Activated CD4-positive, alpha-beta T cell treated with anti-CD3 and anti-CD28 coated beads, Interleukin-2, amount 10 ng/mL, durations not matched to agents 24 days and 14 days (primary cell): ENCODE results near the gene FLRT2. TPM values are rescaled to one million over a fixed set of nuclear protein-coding genes. Genes with fewer than 3 reads are reported as not detected.

Experiments
- DNase-seq: peaks from one replicate; pipeline ENCODE4 v3.0.0; 2022
- H3K27ac Mint-ChIP-seq: one replicate; pipeline ENCODE4 v1.8.0; 2022; ENCODE audit warnings: mild to moderate bottlenecking, mixed read lengths
- H3K27me3 Mint-ChIP-seq: one replicate; pipeline ENCODE4 v1.8.0; 2022; ENCODE audit warnings: mixed read lengths
- H3K36me3 Mint-ChIP-seq: one replicate; pipeline ENCODE4 v1.8.0; 2022; ENCODE audit warnings: low read depth, mild to moderate bottlenecking, mixed read lengths
- H3K4me1 Mint-ChIP-seq: one replicate; pipeline ENCODE4 v1.8.0; 2021; ENCODE audit warnings: mixed read lengths
- H3K4me3 Mint-ChIP-seq: one replicate; pipeline ENCODE4 v1.8.0; 2022; ENCODE audit warnings: mild to moderate bottlenecking, moderate library complexity, mixed read lengths
- H3K9me3 Mint-ChIP-seq: one replicate; pipeline ENCODE4 v1.8.0; 2021; ENCODE audit warnings: mixed read lengths
- intact Hi-C: fragments of 100-400 bp; cut with micrococcal nuclease; formaldehyde crosslinking; loops from one replicate; pipeline ENCODE4 v1.15.1; 2023
- total RNA-seq: library from RNA; stranded (reverse); gene quantifications from 2 replicates; pipeline ENCODE4 v1.2.3, GENCODE V29; 2022

FLRT2 gene
- total RNA-seq, 1 donor from 2014 or later: not detected

- intact Hi-C loops: no loop called here
- Mint-ChIP-seq H3K4me3 (no peak overlapping the region), H3K27ac (no peak overlapping the region), H3K36me3 (peaks cover 3% of the 10 kb centered on the region), H3K4me1 (peaks cover 7% of the 10 kb centered on the region), H3K27me3 (peaks cover 51% of the 10 kb centered on the region), H3K9me3 (peaks cover 3% of the 10 kb centered on the region)
- no peak for DNase-seq
Measured at GRCh38 chr14:85535321-85535720, 5.4 kb downstream of the FLRT2 start.

- Mint-ChIP-seq H3K4me1 (peaks cover 7% of the 10 kb centered on the region), H3K27ac (no peak overlapping the region), H3K27me3 (peaks cover 43% of the 10 kb centered on the region), H3K36me3 (peaks cover 3% of the 10 kb centered on the region), H3K9me3 (no peaks in the 10 kb centered on the region), H3K4me3 (no peak overlapping the region)
- no peak for DNase-seq
- intact Hi-C loops: no loop called here
Measured at GRCh38 chr14:85535991-85536832, 6.3 kb downstream of the FLRT2 start.

- Mint-ChIP-seq H3K9me3 (no peaks in the 10 kb centered on the region), H3K36me3 (peaks cover 3% of the 10 kb centered on the region), H3K4me3 (no peak overlapping the region), H3K27ac (no peak overlapping the region), H3K4me1 (peaks cover 5% of the 10 kb centered on the region), H3K27me3 (peaks cover 37% of the 10 kb centered on the region)
- DNase-seq: no peak
- intact Hi-C loops: no loop called here
Measured at GRCh38 chr14:85536833-85537190, 6.9 kb downstream of the FLRT2 start.

- Mint-ChIP-seq H3K27ac (no peak overlapping the region), H3K27me3 (peaks cover 29% of the 10 kb centered on the region), H3K4me3 (no peak overlapping the region), H3K36me3 (no peaks in the 10 kb centered on the region), H3K9me3 (no peaks in the 10 kb centered on the region), H3K4me1 (peaks cover 2% of the 10 kb centered on the region)
- DNase-seq: no peak
- intact Hi-C loops: no loop called here
Measured at GRCh38 chr14:85537526-85537925, 7.6 kb downstream of the FLRT2 start.

- Mint-ChIP-seq H3K27me3 (peaks cover 23% of the 10 kb centered on the region), H3K27ac (no peak overlapping the region), H3K4me1 (peaks cover 2% of the 10 kb centered on the region), H3K36me3 (no peaks in the 10 kb centered on the region), H3K4me3 (no peak overlapping the region), H3K9me3 (no peaks in the 10 kb centered on the region)
- no peak for DNase-seq
- intact Hi-C loops: no loop called here
Measured at GRCh38 chr14:85538636-85539035, 8.7 kb downstream of the FLRT2 start.

- Mint-ChIP-seq H3K27me3 (peaks cover 16% of the 10 kb centered on the region), H3K4me3 (no peak overlapping the region), H3K36me3 (no peaks in the 10 kb centered on the region), H3K27ac (no peak overlapping the region), H3K9me3 (no peaks in the 10 kb centered on the region), H3K4me1 (no peaks in the 10 kb centered on the region)
- intact Hi-C loops: no loop called here
- DNase-seq: no peak
Measured at GRCh38 chr14:85539510-85539909, 9.6 kb downstream of the FLRT2 start.

- no peaks in the 10 kb centered on the region for H3K9me3 Mint-ChIP-seq
- DNase-seq: no peak
- no peaks in the 10 kb centered on the region for H3K4me1 Mint-ChIP-seq
- no peaks in the 10 kb centered on the region for H3K36me3 Mint-ChIP-seq
- H3K27me3 Mint-ChIP-seq: no peaks in the 10 kb centered on the region
- H3K4me3 Mint-ChIP-seq: no peak overlapping the region
- H3K27ac Mint-ChIP-seq: no peak overlapping the region
- intact Hi-C loops: no loop called here
Measured at GRCh38 chr14:85542623-85543022, 12.7 kb downstream of the FLRT2 start.

- DNase-seq: no peak
- Mint-ChIP-seq H3K4me1 (no peaks in the 10 kb centered on the region), H3K4me3 (no peak overlapping the region), H3K36me3 (no peaks in the 10 kb centered on the region), H3K9me3 (no peaks in the 10 kb centered on the region), H3K27ac (no peak overlapping the region), H3K27me3 (no peaks in the 10 kb centered on the region)
- intact Hi-C loops: no loop called here
Measured at GRCh38 chr14:85545738-85546137, 15.8 kb downstream of the FLRT2 start.

- H3K27ac Mint-ChIP-seq: no peak overlapping the region
- no peak overlapping the region for H3K4me3 Mint-ChIP-seq
- H3K9me3 Mint-ChIP-seq: no peaks in the 10 kb centered on the region
- H3K27me3 Mint-ChIP-seq: no peaks in the 10 kb centered on the region
- no peaks in the 10 kb centered on the region for H3K4me1 Mint-ChIP-seq
- intact Hi-C loops: no loop called here
- no peaks in the 10 kb centered on the region for H3K36me3 Mint-ChIP-seq
- no peak for DNase-seq
Measured at GRCh38 chr14:85546390-85546789, 16.4 kb downstream of the FLRT2 start.

- H3K27ac Mint-ChIP-seq: no peak overlapping the region
- H3K4me3 Mint-ChIP-seq: no peak overlapping the region
- H3K9me3 Mint-ChIP-seq: no peaks in the 10 kb centered on the region
- H3K4me1 Mint-ChIP-seq: no peaks in the 10 kb centered on the region
- intact Hi-C loops: no loop called here
- DNase-seq: no peak
- no peaks in the 10 kb centered on the region for H3K36me3 Mint-ChIP-seq
- H3K27me3 Mint-ChIP-seq: no peaks in the 10 kb centered on the region
Measured at GRCh38 chr14:85549697-85550096, 19.8 kb downstream of the FLRT2 start.

GRCh38 chr14:85554106-85554505 lies 24.2 kb downstream of the FLRT2 start:
- Mint-ChIP-seq H3K4me3 (no peak overlapping the region), H3K27ac (no peak overlapping the region), H3K9me3 (no peaks in the 10 kb centered on the region), H3K4me1 (no peaks in the 10 kb centered on the region), H3K36me3 (no peaks in the 10 kb centered on the region), H3K27me3 (no peaks in the 10 kb centered on the region)
- no peak for DNase-seq
- intact Hi-C loops: no loop called here

GRCh38 chr14:85556267-85556666 lies 26.3 kb downstream of the FLRT2 start:
- Mint-ChIP-seq H3K36me3 (no peaks in the 10 kb centered on the region), H3K27me3 (no peaks in the 10 kb centered on the region), H3K4me1 (no peaks in the 10 kb centered on the region), H3K9me3 (no peaks in the 10 kb centered on the region), H3K27ac (no peak overlapping the region), H3K4me3 (no peak overlapping the region)
- DNase-seq: no peak
- intact Hi-C loops: no loop called here

- Mint-ChIP-seq H3K9me3 (no peaks in the 10 kb centered on the region), H3K4me3 (no peak overlapping the region), H3K36me3 (no peaks in the 10 kb centered on the region), H3K27me3 (no peaks in the 10 kb centered on the region), H3K4me1 (no peaks in the 10 kb centered on the region), H3K27ac (no peak overlapping the region)
- intact Hi-C loops: no loop called here
- DNase-seq: no peak
Measured at GRCh38 chr14:85558505-85558904, 28.6 kb downstream of the FLRT2 start.

GRCh38 chr14:85562630-85563029 lies 32.7 kb downstream of the FLRT2 start:
- H3K27ac Mint-ChIP-seq: no peak overlapping the region
- H3K36me3 Mint-ChIP-seq: no peaks in the 10 kb centered on the region
- no peaks in the 10 kb centered on the region for H3K27me3 Mint-ChIP-seq
- intact Hi-C loops: no loop called here
- no peaks in the 10 kb centered on the region for H3K9me3 Mint-ChIP-seq
- no peak for DNase-seq
- no peak overlapping the region for H3K4me3 Mint-ChIP-seq
- no peaks in the 10 kb centered on the region for H3K4me1 Mint-ChIP-seq
